RWPE2 (cell line): ENCODE data around the gene GPR137B.

Experiments
- ATAC-seq: fragments of 200-7000 bp; cut with Tn5 transposase; 3 replicates; pipeline ENCODE4 v1.9.1; 2021; ENCODE audit warnings: low read depth
- DNase-seq: peaks from one replicate; pipeline ENCODE4 v3.0.0-alpha.2; 2020; ENCODE audit warnings: low spot score
- H3K27ac ChIP-seq: fragments of 450-650 bp; 2 replicates; pipeline ENCODE4 v1.5.1; 2017; ENCODE audit warnings: mild to moderate bottlenecking; ENCODE audit not compliant: poor library complexity, severe bottlenecking
- H3K27me3 ChIP-seq: fragments of 250-450 bp; sonication (Bioruptor Pico); 2 replicates; pipeline ENCODE4 v1.5.1; 2021; ENCODE audit warnings: mild to moderate bottlenecking, moderate library complexity; ENCODE audit not compliant: insufficient read depth, poor library complexity, severe bottlenecking
- H3K36me3 ChIP-seq: fragments of 250-450 bp; sonication (Bioruptor Pico); 2 replicates; pipeline ENCODE4 v1.5.1; 2020; ENCODE audit warnings: low read depth, mild to moderate bottlenecking, moderate library complexity
- H3K4me1 ChIP-seq: fragments of 250-450 bp; sonication (Bioruptor Pico); 2 replicates; pipeline ENCODE4 v1.5.1; 2021; ENCODE audit warnings: mild to moderate bottlenecking, moderate library complexity; ENCODE audit not compliant: insufficient read depth, poor library complexity, severe bottlenecking
- H3K4me3 ChIP-seq: fragments of 250-450 bp; sonication (Bioruptor Pico); 2 replicates; pipeline ENCODE4 v1.5.1; 2021; ENCODE audit warnings: mild to moderate bottlenecking, moderate library complexity; ENCODE audit not compliant: severe bottlenecking
- H3K9me3 ChIP-seq: fragments of 250-450 bp; sonication (Bioruptor Pico); 2 replicates; pipeline ENCODE4 v1.5.1; 2021; ENCODE audit warnings: mild to moderate bottlenecking, moderate library complexity; ENCODE audit not compliant: severe bottlenecking
- CTCF ChIP-seq: fragments of 450-650 bp; IDR thresholded peaks from one replicate; pipeline ENCODE4 v1.5.1; 2017; ENCODE audit warnings: mild to moderate bottlenecking, moderate library complexity; ENCODE audit not compliant: poor library complexity, severe bottlenecking

The GPR137B gene

GRCh38 chr1:236110137-236110536 is 32.2 kb upstream of the GPR137B start:
- no peaks in the 10 kb centered on the region for H3K9me3 ChIP-seq
- TF ChIP-seq CTCF: no peak
- H3K36me3 ChIP-seq: no peaks in the 10 kb centered on the region
- no peak overlapping the region for H3K27ac ChIP-seq
- DNase-seq (no peak), ATAC-seq (no peak)
- H3K4me3 ChIP-seq: no peak overlapping the region
- H3K4me1 ChIP-seq: no peaks in the 10 kb centered on the region
- H3K27me3 ChIP-seq: no peaks in the 10 kb centered on the region

- DNase-seq (no peak), ATAC-seq (no peak)
- H3K27ac ChIP-seq: no peak overlapping the region
- H3K27me3 ChIP-seq: no peaks in the 10 kb centered on the region
- no peaks in the 10 kb centered on the region for H3K9me3 ChIP-seq
- no peak for TF ChIP-seq CTCF
- no peaks in the 10 kb centered on the region for H3K4me1 ChIP-seq
- H3K36me3 ChIP-seq: no peaks in the 10 kb centered on the region
- H3K4me3 ChIP-seq: no peak overlapping the region
Measured at GRCh38 chr1:236111527-236112331, 30.6 kb upstream of the GPR137B start.

GRCh38 chr1:236112332-236112627 is 30.1 kb upstream of the GPR137B start:
- no peaks in the 10 kb centered on the region for H3K4me1 ChIP-seq
- H3K27me3 ChIP-seq: no peaks in the 10 kb centered on the region
- TF ChIP-seq CTCF: no peak
- H3K4me3 ChIP-seq: no peak overlapping the region
- H3K36me3 ChIP-seq: no peaks in the 10 kb centered on the region
- no peak overlapping the region for H3K27ac ChIP-seq
- H3K9me3 ChIP-seq: no peaks in the 10 kb centered on the region
- DNase-seq (no peak), ATAC-seq (no peak)

GRCh38 chr1:236113324-236114032 is 28.9 kb upstream of the GPR137B start:
- no peak for TF ChIP-seq CTCF
- DNase-seq: no peak
- no peak for ATAC-seq

More at GRCh38 chr1:236113324-236114032, 28.9 kb upstream of the GPR137B start:
- Histone ChIP-seq H3K4me3 (no peak overlapping the region), H3K27me3 (no peaks in the 10 kb centered on the region), H3K4me1 (no peaks in the 10 kb centered on the region), H3K27ac (no peak overlapping the region), H3K36me3 (no peaks in the 10 kb centered on the region), H3K9me3 (no peaks in the 10 kb centered on the region)
